Bronchial epithelial cell (primary cell): ENCODE results near the gene DUSP22. TPM values are rescaled to one million over a fixed set of nuclear protein-coding genes. Genes with fewer than 3 reads are reported as not detected.
A peak's percentile ranks its signal among the peaks of the same experiment; 100 is the strongest.

ENCODE experiments used
- DNase-seq: peaks from one replicate; pipeline ENCODE4 v3.0.0-alpha.2; 2010; ENCODE audit warnings: low read depth
- FAIRE-seq: peaks from 2 replicates; lab custom pipeline; 2011; peaks lifted over from hg19 to GRCh38; lab: Jason Lieb, UNC
- H3K27me3 ChIP-seq: 2 replicates; pipeline ENCODE4 v1.5.1; 2011; ENCODE audit warnings: low read length; ENCODE audit not compliant: control insufficient read depth, insufficient read depth
- H3K36me3 ChIP-seq: 2 replicates; pipeline ENCODE4 v1.5.1; 2011; ENCODE audit warnings: low read length; ENCODE audit not compliant: control insufficient read depth, insufficient read depth
- H3K4me3 ChIP-seq: 2 replicates; pipeline ENCODE4 v1.5.1; 2011; ENCODE audit warnings: mild to moderate bottlenecking, low read depth, low read length, control low read depth
- CTCF ChIP-seq: IDR thresholded peaks from 2 replicates; pipeline ENCODE4 v1.5.1; 2011; ENCODE audit warnings: mild to moderate bottlenecking, moderate library complexity, low read length, control low read depth, inconsistent platforms; ENCODE audit not compliant: insufficient read depth, severe bottlenecking
- total RNA-seq: library from RNA; depleted of rRNA; stranded (reverse); fragments of >200 nt; gene quantifications from 2 replicates; pipeline ENCODE4 v1.2.1, GENCODE V29; 2014

Gene DUSP22
- total RNA-seq, 1 donor from 2014 or later = 33.7 TPM

- no peak for TF ChIP-seq CTCF
These were observed 21.6 kb downstream of the DUSP22 start for GRCh38 chr6:313917-314316.

GRCh38 chr6:314377-314776 is 22.1 kb downstream of the DUSP22 start:
- Histone ChIP-seq H3K27me3 (no peaks in the 10 kb centered on the region), H3K4me3 (no peak overlapping the region), H3K36me3 (peaks cover 3% of the 10 kb centered on the region)
- FAIRE-seq (peak; percentile 68), DNase-seq (no peak)
- TF ChIP-seq CTCF = no peak

More at GRCh38 chr6:313917-314316, 21.6 kb downstream of the DUSP22 start:
- Histone ChIP-seq H3K4me3 (no peak overlapping the region), H3K36me3 (peaks cover 3% of the 10 kb centered on the region), H3K27me3 (no peaks in the 10 kb centered on the region)
- DNase-seq (no peak), FAIRE-seq (no peak)

- no peak for FAIRE-seq
- no peaks in the 10 kb centered on the region for H3K27me3 ChIP-seq
- no peak for DNase-seq
These were observed 22.9 kb downstream of the DUSP22 start for GRCh38 chr6:315226-315625.

DNA sequence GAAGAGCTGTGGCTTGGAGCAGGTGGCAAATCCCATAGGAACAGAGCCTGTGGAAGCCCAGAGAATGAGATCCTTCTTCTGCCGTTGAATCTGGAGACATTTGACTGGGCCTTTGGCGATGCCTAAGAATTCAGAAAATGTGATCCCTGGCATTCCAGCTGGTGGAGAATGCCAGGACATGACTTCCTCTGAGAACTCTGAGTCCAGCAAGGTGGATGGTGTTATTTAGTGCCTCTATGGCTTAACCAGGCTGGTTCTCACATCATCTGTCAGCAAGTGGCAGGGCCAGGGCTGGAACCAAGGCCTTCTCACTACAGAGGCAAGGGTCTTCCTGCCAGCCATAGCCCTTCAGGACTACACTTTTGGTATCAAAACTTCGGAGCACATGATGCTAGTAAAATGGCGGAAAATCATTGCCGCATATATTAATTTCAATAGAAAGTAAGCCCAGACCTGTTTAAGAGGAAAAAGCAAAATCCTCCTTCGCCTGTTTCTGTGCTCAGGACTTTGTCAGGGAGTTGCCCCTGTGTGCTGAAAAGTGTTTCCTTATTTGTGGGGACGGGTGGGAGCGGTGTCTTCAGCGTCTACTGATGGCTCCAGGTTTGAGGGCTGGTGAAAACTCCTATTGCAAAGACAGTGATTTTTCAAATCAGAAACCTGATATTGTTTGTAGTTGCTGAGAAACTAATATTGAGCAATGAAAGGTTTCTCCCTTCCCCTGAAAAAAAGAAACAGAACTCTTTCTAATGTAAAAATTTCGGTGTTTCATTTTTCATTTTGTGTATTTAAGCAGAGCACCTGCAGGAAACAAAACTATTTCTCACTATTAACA is 23.9 kb downstream of the DUSP22 start:
- FAIRE-seq (no peak), DNase-seq (no peak)
- no peak for TF ChIP-seq CTCF
- no peak overlapping the region for H3K4me3 ChIP-seq
- peaks cover 3% of the 10 kb centered on the region for H3K36me3 ChIP-seq
- no peaks in the 10 kb centered on the region for H3K27me3 ChIP-seq

More at GRCh38 chr6:315226-315625, 22.9 kb downstream of the DUSP22 start:
- no peak for TF ChIP-seq CTCF
- H3K36me3 ChIP-seq = peaks cover 3% of the 10 kb centered on the region
- H3K4me3 ChIP-seq = no peak overlapping the region

- Histone ChIP-seq H3K36me3 (peaks cover 3% of the 10 kb centered on the region), H3K4me3 (no peak overlapping the region), H3K27me3 (no peaks in the 10 kb centered on the region)
- FAIRE-seq (no peak), DNase-seq (no peak)
- TF ChIP-seq CTCF = no peak
These were observed 24.4 kb downstream of the DUSP22 start for GRCh38 chr6:316753-317038.

DNA sequence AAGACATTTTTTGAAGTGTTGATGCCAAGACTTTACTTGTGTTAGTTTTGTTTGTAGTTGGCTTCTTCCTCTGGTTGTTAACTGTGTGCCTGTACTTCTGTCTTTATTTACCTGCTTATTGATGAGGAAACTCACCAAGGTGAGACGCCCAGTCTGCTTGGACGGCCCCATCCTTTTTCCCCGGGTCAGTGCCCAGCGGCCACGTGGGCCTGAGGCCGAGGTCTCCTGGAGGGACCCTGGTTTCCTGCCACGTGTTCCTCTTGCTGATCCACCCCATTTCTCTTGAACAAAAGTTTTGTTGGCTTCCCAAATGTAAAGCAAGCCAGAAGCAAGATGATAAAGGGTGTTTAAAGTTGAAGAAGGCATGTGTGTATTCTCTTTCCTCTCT is 24.8 kb downstream of the DUSP22 start:
- H3K4me3 ChIP-seq = no peak overlapping the region
- FAIRE-seq (no peak), DNase-seq (no peak)
- peaks cover 2% of the 10 kb centered on the region for H3K36me3 ChIP-seq
- no peaks in the 10 kb centered on the region for H3K27me3 ChIP-seq
- no peak for TF ChIP-seq CTCF
